ENCODE measurements around the gene HNRNPL.
A peak's percentile ranks its signal among the peaks of the same experiment; 100 is the strongest.
"Not testable (repeated sequence)": the region's sequence is repeated elsewhere in the genome, so short reads cannot be mapped to it uniquely, and the experiment has no call there.

HNRNPL gene

GRCh38 chr19:38869836-38870607, 20.2 kb upstream of the HNRNPL start:
- peak; percentile 85 for DNase-seq (ENCODE audit: low spot score)

GRCh38 chr19:38869160-38869835, 19.5 kb upstream of the HNRNPL start:
- DNase-seq (ENCODE audit: low spot score): no peak

- DNase-seq (ENCODE audit: low spot score): no peak
Observed at GRCh38 chr19:38868551-38868950, 18.8 kb upstream of the HNRNPL start.

GRCh38 chr19:38867171-38867780, 17.5 kb upstream of the HNRNPL start:
- no peak for DNase-seq (ENCODE audit: low spot score)

GRCh38 chr19:38862321-38863059, 12.7 kb upstream of the HNRNPL start:
- no peak for DNase-seq (ENCODE audit: low spot score)

- no peak for DNase-seq (ENCODE audit: low spot score)
Observed at GRCh38 chr19:38861368-38861767, 11.6 kb upstream of the HNRNPL start.

- peak; percentile 45 for DNase-seq (ENCODE audit: low spot score)
Observed at GRCh38 chr19:38859631-38860204, 9.9 kb upstream of the HNRNPL start.

- no peak for DNase-seq (ENCODE audit: low spot score)
Observed at GRCh38 chr19:38856813-38857212, 7.0 kb upstream of the HNRNPL start.

GRCh38 chr19:38855751-38856150, 6.0 kb upstream of the HNRNPL start:
- not testable (repeated sequence) for DNase-seq (ENCODE audit: low spot score)

GRCh38 chr19:38854961-38855360, 5.2 kb upstream of the HNRNPL start:
- not testable (repeated sequence) for DNase-seq (ENCODE audit: low spot score)

- DNase-seq (ENCODE audit: low spot score): no peak
Observed at GRCh38 chr19:38853214-38853613, 3.4 kb upstream of the HNRNPL start.

GRCh38 chr19:38852231-38853044, 2.7 kb upstream of the HNRNPL start:
- peak; percentile 63 for DNase-seq (ENCODE audit: low spot score)

GRCh38 chr19:38851622-38852230, 1.9 kb upstream of the HNRNPL start:
- peak; percentile 93 for DNase-seq (ENCODE audit: low spot score)

GRCh38 chr19:38850976-38851621, 1.3 kb upstream of the HNRNPL start:
- peak; percentile 77 for DNase-seq (ENCODE audit: low spot score)

GRCh38 chr19:38850436-38850975, 720 bp upstream of the HNRNPL start:
- DNase-seq (ENCODE audit: low spot score): peak; percentile 99

- DNase-seq (ENCODE audit: low spot score): peak; percentile 98
Observed at GRCh38 chr19:38849147-38849859, 483 bp downstream of the HNRNPL start.

GRCh38 chr19:38848299-38849146, 1.3 kb downstream of the HNRNPL start:
- DNase-seq (ENCODE audit: low spot score): no peak

- DNase-seq (ENCODE audit: low spot score): no peak
Observed at GRCh38 chr19:38846097-38846496, 3.7 kb downstream of the HNRNPL start.

Measured in ecto neural progenitor cell (in vitro differentiated cells).